ENCODE results near the gene KLF15. TPM values are rescaled to one million over a fixed set of nuclear protein-coding genes. Genes with fewer than 3 reads are reported as not detected.

Gene KLF15
- total RNA-seq, 4 donors from 2014 or later: 138 to 234 (median 176) TPM

- Histone ChIP-seq H3K4me1 (no peaks in the 10 kb centered on the region), H3K27me3 (no peaks in the 10 kb centered on the region), H3K36me3 (peaks cover 0 to 31% (median 0%) of the 10 kb centered on the region in 3 donors), H3K27ac (no peak overlapping the region), H3K4me3 (no peak overlapping the region), H3K9me3 (peaks cover 0 to 14% (median 0%) of the 10 kb centered on the region in 4 donors)
- 81 to 87% methylated on average over 12 of the region's 12 CpGs for WGBS, 2 donors
- no peak for DNase-seq (ENCODE audit: low spot score in 2 of 2)
- no peak for TF ChIP-seq POLR2A (IDR thresholded peaks at IDR 0.05)
- no peak for TF ChIP-seq EP300 (IDR thresholded peaks at IDR 0.05)
- TF ChIP-seq CTCF (IDR thresholded peaks at IDR 0.05): no peak
These were observed 47.1 kb downstream of the KLF15 start for GRCh38 chr3:126309861-126310655.

GRCh38 chr3:126309165-126309564 lies 48.0 kb downstream of the KLF15 start:
- Histone ChIP-seq H3K36me3 (peaks cover 0 to 31% (median 0%) of the 10 kb centered on the region in 3 donors), H3K27ac (no peak overlapping the region), H3K27me3 (no peaks in the 10 kb centered on the region), H3K4me3 (no peak overlapping the region), H3K9me3 (peaks cover 0 to 21% (median 3%) of the 10 kb centered on the region in 4 donors), H3K4me1 (no peaks in the 10 kb centered on the region)
- TF ChIP-seq EP300 (IDR thresholded peaks at IDR 0.05): no peak
- TF ChIP-seq CTCF (IDR thresholded peaks at IDR 0.05): no peak
- no peak for TF ChIP-seq POLR2A (IDR thresholded peaks at IDR 0.05)
- DNase-seq (ENCODE audit: low spot score in 2 of 2): no peak
- 79 to 86% methylated on average over 11 of the region's 11 CpGs for WGBS, 2 donors

GRCh38 chr3:126308394-126309125 lies 48.6 kb downstream of the KLF15 start:
- H3K4me1 ChIP-seq: no peaks in the 10 kb centered on the region
- TF ChIP-seq CTCF (IDR thresholded peaks at IDR 0.05): no peak
- no peak for TF ChIP-seq EP300 (IDR thresholded peaks at IDR 0.05)
- TF ChIP-seq POLR2A (IDR thresholded peaks at IDR 0.05): no peak
- no peak overlapping the region for H3K27ac ChIP-seq
- peaks cover 0 to 31% (median 0%) of the 10 kb centered on the region in 3 donors for H3K36me3 ChIP-seq
- peaks cover 0 to 27% (median 4%) of the 10 kb centered on the region in 4 donors for H3K9me3 ChIP-seq
- no peak overlapping the region for H3K4me3 ChIP-seq
- H3K27me3 ChIP-seq: no peaks in the 10 kb centered on the region
- DNase-seq (ENCODE audit: low spot score in 2 of 2): no peak
- 92% methylated on average over 23 to 24 of the region's 24 CpGs for WGBS, 2 donors

- peaks cover 0 to 31% (median 0%) of the 10 kb centered on the region in 3 donors for H3K36me3 ChIP-seq
- H3K4me3 ChIP-seq: no peak overlapping the region
- H3K9me3 ChIP-seq: peaks cover 0 to 35% (median 7%) of the 10 kb centered on the region in 4 donors
- H3K27ac ChIP-seq: no peak overlapping the region
- H3K27me3 ChIP-seq: no peaks in the 10 kb centered on the region
- no peak for DNase-seq (ENCODE audit: low spot score in 2 of 2)
- no peaks in the 10 kb centered on the region for H3K4me1 ChIP-seq
- 87 to 91% methylated on average over 19 of the region's 20 CpGs for WGBS, 2 donors
- TF ChIP-seq CTCF (IDR thresholded peaks at IDR 0.05) (no peak), POLR2A (IDR thresholded peaks at IDR 0.05) (no peak), EP300 (IDR thresholded peaks at IDR 0.05) (no peak)
These were observed 49.4 kb downstream of the KLF15 start for GRCh38 chr3:126307591-126308393.
